ENCODE measurements around the gene CCHCR1.

The CCHCR1 gene

DNA sequence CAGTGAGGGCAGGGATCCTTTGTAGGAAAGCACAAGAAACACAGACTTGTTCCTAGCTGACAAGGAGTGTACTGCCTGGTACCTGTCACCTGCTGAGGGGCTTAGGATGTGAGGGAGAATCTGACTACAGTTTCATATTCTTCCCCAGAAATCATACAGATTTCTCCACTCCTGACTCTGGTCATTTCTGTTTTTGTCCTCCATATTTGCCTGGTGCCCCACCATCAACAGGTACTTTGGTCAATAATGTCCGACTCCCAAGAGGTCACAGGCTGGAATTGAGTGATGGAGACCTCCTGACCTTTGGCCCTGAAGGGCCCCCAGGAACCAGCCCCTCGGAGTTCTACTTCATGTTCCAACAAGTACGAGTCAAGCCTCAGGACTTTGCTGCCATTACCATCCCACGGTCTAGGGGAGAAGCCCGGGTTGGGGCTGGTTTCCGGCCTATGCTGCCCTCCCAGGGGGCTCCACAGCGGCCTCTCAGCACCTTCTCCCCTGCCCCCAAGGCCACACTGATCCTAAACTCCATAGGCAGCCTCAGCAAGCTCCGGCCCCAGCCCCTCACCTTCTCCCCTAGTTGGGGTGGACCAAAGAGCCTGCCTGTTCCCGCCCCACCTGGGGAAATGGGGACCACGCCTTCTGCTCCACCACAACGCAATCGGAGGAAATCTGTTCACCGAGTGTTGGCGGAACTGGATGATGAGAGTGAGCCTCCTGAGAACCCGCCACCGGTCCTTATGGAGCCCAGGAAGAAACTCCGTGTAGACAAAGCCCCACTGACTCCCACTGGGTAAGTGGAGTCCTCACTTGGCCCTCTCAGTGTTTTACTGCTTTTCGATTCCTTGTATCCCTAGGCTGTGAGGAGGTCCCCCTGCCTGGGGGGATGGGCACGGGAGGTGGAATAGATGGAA lies 3.9 kb upstream of the CCHCR1 start:
- DNase-seq: no peak

DNA sequence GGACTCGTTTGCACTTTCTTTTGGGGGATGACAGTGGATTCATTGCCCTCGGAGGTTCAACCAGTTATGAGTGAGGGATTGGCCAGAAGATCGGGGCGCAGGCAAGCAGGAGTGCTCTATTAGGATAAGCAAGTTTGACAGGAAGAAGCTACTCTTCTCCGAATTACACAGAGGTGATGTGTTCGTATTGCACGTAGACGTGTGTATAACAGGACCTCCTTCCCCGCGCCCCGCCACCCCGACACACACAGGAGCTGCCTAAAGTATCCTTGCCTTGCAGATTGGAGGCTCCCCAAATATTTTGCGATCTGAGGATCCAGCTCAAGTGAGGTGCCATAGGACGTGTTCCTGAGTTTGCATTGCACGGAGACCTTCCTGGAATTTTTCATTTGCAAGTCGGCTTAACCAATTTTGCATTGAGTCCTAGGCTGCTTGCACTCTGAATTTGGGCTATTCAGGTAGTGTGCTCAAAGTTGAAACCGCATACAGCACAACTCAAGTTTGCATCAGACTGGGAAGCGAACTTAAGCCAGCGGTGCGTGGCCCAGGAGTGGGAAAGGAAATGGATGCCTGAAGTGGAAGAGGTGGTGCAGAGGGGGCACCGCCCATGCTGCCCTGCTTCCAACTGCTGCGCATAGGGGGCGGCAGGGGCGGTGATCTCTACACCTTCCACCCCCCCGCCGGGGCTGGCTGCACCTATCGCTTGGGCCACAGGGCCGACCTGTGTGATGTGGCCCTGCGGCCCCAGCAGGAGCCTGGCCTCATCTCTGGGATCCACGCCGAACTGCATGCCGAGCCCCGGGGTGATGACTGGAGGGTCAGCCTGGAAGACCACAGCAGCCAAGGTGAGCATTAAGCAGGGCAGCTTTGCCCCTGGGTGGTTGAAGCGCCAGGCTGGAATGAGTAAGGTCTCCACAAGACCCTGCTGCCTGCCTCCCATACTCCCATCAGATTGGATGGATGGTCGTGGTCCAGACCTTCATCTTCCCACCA lies 1.6 kb upstream of the CCHCR1 start:
- no peak for DNase-seq

DNA sequence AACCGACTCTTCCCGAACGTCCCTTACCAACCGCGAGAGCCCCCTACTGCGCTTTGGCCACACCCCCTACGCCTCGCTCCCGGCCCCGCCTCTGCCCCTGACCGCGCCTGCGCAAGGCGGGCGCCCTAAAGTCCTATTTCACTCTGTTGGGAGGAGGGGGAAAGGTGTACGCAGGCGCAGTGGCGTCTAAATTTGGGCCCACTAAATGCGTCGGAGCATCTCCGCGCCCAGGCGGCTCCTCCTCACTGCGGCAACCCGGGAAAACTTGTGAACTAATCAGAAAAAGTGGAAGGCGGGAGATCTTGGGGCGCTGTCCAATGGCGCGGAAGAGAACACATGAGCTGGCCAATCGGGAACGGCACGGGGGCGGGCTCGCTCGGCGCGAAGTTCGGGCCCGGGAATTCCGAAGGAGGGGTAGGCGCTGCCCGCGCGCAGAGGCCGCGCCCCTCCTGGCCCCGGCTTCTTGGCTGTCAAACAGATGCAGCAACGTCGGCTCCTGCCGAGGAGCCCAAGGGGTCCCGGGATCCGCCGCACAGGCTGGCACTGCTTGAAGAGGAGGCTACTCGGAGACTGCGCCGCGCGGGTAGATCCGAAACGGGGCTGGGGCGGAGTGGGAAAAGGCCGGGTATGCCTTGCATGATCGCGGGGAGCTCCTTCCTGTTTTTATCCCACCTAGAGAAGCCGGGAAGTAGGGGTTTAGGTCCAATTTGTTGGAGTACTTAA lies 699 bp upstream of the CCHCR1 start, which contains the start of gene TCF19:
TSS of gene TCF19 (plus strand) at position 450 of the 723 bp plus-strand sequence. CDS start 881 bp downstream, outside the sequence.
- peak; percentile 98 for DNase-seq

DNA sequence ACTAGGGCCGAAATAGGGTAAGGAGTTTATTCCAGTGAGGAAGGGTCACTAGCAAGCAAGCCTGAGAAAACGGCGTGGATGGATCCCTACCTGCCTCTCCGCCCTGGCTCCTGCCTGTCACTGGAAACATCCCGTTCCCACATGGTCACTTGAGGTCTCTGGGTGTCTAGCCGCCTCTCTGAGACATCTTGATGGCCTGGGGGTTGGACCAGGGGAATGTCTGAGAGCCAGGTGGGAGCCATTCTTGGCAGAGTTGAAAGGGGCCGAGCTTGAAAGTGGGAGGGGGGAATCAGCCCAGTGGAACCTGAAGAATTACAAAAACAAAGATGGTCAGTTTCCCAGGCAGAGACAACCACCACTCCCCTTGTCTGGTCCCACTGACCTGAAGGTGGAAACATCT lies 961 bp downstream of the CCHCR1 start:
- no peak for DNase-seq

DNA sequence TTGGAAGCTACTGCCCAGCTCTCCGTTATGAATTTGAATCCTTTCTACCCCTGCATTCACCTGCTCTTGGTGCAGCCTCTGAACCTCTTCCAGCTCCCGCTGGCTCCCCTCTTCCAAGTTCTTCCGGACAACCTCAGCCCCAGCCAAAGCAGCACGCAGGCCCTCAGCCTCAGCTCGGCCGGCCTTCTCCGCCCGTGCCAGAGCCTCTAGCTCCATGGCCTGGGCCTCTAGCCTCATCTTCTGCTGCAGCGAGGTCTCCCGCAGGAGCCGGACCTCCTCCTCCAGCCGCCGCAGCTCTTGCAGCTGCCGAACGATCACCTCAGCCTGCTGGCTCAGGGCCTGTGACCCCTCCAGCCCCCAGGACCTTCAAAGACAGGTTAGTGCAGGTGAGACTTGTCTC lies 3.2 kb downstream of the CCHCR1 start:
- DNase-seq: no peak

DNA sequence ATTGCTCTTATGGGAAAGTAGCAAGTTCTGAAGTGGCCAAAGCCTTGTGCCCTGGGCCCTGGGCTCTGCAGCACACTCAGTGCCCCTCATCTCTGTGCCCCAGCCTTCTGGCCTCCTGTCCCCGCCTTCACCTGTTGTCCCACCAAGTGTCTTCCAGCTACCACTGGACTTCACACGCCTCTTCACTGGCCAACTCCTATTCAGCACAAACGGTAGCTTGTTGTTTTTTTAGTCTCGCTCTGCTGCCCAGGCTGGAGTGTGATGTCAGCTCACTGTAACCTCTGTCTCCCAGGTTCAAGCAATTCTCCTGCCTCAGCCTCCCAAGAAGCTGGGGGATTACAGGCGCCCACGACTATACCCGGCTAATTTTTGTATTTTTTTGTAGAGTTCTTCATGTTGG lies 4.8 kb downstream of the CCHCR1 start:
- no peak for DNase-seq

DNA sequence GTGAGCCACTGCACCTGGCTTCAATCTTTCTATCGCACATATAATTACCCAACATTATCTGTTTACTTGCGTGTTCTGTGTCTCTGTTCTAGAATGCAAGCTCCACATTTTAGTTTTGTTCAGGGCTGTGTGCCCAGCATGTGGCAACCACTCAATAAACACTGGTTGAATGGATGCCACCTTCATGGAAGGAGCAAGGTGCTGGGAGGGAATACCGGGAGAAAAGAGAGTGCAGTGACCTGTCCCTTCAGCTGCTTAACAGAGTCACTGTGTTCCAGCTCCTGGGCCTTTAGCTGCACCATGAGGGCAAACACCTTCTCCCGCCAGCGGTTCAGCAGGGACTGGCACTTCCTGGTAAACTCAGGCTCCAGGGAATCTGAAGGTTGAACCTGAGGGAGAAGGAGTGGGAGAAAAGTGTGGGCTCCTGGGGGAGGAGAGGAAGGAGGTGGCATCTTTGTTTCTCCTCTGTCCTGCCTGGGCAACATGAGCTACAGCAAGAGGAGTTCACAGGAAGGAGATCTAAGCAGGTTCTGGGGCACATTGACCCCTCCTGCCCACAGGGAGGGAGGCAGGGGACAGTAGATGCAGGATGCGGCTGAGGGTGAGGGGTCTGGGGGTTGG lies 7.7 kb downstream of the CCHCR1 start:
- DNase-seq: no peak

DNA sequence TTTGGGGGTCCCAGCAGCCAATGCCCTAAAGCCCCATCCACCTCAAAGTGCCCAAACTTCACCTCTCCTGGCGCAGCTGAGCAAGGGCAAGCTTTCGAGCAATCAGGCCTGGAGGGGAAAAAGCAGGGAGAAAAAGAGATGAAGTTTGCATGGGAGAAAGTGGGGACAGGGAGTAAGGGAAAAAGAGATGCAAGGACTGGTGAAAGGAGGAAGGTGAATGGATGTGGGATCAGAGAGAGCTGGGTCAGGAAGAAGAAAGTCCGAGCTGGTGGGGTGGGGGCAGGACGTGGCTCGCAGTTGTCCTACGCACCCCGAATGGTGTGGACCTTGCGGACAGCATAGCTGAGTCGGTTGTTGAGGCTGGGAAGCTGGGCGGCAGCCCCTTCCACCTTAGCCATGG lies 12.2 kb downstream of the CCHCR1 start:
- DNase-seq: no peak

DNA sequence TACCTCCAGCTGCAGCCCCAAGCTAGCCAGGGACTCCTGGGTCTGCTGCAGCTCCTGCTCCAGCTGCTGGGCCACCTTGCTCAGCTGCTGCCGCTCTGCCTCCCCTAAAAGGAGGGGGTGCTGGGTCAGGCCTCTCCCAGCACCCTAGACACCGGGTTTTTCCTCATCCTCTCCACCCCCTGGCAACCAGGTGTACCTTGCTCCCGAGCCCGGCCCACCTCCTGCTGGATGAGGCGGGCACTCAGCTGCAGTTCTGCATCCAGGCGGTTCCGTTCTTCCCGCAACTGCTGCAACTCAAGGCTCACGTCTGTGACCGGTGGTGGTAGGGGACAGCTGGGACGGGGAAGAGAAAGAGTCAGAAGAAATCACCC lies 12.6 kb downstream of the CCHCR1 start:
- no peak for DNase-seq

DNA sequence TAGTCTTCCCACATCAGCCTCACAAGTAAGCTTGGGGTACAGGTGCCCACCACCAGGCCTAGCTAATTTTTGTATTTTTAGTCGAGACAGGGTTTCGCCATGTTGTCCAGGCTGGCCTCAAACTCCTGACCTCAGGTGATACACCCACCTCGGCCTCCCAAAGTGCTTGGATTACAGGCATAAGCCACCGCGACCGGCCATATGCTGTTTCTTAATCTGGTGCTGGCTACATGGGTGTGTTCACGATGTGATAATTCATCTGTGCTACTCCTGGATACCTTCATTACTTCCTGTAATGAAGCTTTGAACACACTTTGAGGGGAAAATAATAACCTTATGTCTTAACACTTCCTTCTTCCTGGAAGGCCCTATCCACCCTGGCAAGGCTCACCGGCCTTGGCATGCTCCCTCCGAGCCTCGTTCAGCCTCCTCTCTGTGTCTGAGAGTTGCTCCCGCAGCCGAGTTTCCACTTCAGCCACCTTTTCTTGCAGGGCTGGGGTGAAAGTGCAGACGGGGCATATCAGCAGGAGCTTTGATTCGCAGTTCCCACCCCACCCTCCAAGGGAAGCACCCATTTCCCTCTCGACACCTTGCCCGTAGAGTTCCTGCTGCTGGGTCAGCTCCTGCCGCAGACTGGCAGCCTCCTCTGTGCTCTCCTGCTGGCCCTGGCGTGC lies 13.2 kb downstream of the CCHCR1 start:
- no peak for DNase-seq

DNA sequence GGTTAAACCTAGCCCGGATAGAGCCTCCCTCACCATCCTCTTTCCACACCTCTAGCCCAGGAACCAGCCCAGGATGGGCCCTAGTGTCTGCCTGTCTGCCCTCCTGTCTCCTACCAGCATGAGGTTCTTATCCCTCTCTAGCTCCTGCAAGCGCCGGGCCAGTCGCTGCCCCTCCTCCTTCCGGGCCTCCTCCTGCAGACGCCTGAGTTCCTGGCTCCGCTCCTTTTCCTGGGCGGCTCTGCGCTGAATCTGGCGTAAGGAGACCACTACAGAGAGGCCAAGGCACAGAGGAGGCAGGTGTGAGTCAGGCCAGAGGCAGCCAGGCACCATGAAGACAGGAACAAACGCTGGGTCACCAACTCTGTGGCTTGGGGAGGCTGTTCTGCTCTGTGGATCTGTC lies 14.5 kb downstream of the CCHCR1 start:
- no peak for DNase-seq

DNA sequence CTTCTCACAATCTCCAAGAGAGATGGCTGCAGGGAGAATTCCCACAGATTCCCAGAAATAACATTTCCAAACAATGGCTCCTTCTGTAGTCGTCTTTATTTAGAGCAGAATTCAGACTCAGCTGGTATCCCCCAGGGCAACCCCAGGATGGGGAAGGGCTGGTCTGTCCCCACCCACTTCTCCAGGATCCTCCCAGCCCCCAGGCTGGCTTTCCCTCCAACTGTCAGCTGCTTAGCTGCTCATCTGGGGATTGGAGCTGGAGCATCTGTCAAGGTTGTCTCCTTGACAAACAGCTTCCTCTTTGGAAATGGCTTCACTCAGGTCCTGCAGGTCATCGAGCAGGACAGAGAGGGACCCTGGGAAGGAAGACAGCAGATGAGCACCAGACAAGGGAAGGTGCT lies 15.2 kb downstream of the CCHCR1 start:
- DNase-seq: no peak

DNA sequence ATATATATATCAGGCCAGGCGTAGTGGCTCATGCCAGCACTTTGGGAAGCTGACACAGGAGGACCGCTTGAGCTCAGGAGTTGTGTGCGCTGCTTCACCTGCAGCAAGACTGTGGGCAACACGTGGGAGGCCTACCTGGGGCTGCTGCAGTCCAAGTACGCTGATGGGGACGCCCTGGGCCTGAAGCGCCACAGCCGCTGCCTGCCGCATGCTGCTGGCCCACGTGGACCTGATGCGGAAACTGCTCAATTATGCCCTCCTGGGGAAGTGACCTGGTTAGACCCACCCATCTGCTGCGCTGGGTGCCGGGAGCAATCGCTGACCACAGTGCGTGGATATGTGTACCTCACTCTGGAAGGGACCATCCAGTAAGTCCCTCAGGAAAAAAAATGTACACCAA lies 17.0 kb downstream of the CCHCR1 start:
- no peak for DNase-seq

DNA sequence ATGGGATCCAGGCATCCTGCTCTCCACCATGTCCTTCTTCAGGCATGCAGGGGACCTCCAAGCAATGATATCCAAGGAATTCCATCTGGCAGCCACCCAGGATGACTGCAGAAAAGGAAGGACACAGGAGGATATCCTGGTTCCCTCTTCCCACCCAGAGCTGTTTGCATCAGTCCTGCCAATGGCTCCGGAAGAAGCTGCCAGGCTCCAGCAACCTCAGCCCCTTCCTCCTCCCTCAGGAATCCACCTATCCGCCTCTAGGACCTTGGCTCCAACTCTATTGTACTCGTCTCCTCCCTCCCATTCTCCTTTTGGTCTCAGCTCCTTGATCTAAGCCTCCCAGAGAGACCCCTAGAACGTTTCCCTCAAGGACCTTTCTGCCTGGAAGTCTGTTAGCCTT lies 18.0 kb downstream of the CCHCR1 start:
- DNase-seq: no peak

DNA sequence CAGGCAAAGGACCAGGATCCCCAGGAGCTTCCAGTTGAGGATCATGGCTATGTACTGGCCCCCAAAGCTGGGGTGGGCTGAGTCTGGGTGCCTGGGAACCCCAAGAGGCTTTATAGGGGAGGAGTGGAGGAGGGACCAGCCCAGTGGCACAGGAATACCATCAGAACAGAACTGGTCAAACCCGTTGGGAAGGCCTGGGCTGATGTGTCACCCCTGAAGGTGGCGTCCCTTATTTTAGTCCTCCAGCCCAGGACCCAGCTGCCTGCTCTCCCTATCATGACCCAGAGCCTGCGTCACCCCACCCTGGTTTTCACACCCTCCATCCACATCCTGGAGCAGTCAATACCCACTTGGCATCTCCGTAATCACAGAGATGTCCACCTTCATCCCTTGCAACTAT lies 18.6 kb downstream of the CCHCR1 start, which contains the start of gene PSORS1C2:
TSS of gene PSORS1C2 (minus strand) at position 85 of the 400 bp plus-strand sequence. CDS start at position 45, 40 bp downstream.
- DNase-seq: no peak

DNA sequence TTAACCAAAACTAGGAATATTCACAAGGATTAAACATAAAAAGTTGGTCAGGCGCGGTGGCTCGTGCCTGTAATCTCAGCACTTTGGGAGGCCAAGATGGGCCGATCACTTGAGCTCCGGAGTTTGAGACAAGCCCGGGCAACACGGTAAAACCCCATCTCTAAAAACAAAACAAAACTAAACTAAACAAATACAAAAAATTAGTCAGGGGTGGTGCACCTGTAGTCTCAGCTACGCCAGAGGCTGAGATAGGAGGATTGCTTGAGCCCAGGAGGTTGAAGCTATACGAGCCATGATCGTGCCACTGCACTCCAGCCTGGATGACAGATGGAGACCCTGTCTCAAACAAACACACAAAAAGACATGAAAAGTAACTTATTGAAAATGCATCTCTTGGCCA lies 21.9 kb downstream of the CCHCR1 start:
- no peak for DNase-seq

DNA sequence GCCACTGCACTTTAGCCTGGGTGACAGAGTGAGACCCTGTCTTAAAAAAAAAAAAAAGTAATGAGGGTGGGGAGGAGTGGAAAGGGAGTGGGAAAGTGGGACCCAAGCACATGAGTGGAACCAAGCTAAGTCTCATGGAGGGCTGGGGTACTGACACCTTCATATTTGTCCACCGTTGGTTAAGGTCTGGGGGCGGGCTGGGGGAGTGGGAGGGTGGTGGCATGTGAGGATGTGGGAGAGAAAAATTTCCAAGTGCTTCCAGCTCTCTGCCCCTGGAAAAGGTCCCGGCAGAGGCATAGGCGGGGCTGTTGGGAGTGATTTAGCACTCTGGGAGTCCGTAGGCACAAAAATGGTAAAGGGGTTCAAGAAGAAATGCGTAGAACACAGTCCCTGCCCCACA lies 24.8 kb downstream of the CCHCR1 start:
- DNase-seq: no peak

DNA sequence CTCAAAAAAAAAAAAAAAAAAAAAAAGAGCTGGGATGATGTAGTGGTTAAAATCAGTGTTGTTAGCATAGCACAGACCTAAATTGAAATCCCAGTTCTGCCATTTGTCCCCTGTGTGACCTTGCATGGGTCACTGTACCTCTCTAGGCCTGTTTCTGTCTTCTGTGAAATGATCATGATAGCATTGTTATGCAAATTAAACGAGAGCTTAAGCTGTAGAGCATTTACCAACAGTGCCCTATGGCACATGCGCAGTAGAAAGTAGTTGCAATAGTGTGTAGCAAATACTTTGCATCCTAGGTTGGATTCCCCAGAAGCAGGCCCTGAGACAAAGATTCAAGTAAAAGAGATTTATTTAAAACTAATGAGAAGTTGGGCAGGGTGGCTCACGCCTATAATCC lies 26.0 kb downstream of the CCHCR1 start:
- DNase-seq: no peak

DNA sequence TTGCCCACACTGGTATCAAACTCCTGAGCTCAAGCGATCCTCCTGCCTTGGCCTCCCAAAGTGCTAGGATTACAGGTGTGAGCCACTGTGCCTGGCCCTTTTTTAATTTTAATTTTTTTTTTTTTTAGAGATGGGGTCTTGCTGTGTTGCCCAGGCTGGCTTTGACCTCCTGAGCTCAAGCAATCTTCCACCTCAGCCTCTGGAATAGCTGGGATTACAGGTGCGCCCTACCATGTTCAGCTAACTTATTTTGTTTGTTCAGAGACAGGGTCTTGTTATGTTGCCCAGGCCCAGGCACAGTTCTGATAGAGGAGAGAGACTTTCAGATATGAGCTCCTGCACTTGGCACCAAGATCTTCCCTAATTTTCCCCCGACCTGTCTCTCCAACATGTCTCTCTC lies 26.9 kb downstream of the CCHCR1 start:
- DNase-seq: no peak

DNA sequence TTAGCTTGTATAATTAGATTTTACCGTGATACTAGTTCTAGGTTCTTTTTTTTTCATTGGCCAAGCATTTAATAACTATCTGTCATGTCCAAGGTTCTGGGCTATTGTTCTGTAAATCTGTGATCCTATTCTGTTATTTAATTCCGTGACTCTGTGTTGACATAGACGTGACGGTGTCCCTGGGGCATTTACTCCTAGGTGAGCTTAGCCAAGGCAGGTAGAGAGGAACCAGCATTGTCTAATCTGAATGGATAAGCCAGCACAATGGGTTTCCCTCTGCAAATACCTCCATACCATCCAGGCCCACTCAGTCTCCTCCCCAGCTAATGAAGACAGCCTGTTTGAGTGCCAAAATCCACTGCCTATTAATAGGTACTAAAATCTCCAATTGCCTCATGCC lies 28.5 kb downstream of the CCHCR1 start:
- DNase-seq: no peak

DNA sequence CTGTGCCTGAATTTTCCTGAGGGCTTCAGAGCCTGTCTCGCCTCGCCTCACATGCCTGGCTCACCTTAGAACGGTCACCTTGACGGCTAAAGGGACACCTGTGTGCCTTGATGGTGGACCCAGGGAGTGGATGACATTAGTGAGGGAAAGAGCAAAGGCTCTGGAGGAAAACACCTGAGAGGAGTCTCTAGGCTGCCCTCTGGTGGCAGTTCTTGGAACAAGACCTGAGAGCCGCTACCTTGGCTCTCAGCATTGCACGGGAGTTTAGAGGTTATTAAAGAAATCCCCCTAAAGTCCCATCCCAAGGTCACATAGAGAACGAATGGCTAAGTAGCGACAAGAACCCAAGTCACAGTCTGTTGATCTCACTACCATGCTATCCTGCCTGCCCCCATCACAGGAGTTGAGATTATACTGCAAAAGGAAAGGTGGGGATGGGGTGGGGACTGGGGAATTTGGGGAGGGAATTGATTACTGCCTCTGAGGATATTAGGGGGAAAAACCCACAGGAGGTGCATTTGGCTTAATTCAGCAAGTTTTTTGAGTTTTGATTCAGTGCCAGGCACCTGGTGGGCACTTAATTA lies 29.4 kb downstream of the CCHCR1 start:
- DNase-seq: peak; percentile 81 to 84
